ENCODE results near the gene CEP112. TPM values are rescaled to one million over a fixed set of nuclear protein-coding genes. Genes with fewer than 3 reads are reported as not detected.

CEP112 gene
- total and polyA plus RNA-seq, 2 of the 13 experiments (the other 11 are each of a cell fraction or from before 2014, with no cell fraction given), result 1.2 to 3.4 TPM

GRCh38 chr17:65750166-65750565 is 441.8 kb downstream of the CEP112 start (continued):
- no peak for TF ChIP-seq PRDM15 (CRISPR knock-in tag; IDR thresholded peaks at IDR 0.05)

GRCh38 chr17:65749479-65749878 is 442.5 kb downstream of the CEP112 start:
- intact Hi-C loops (cut with micrococcal nuclease; ENCODE audit: unreplicated experiment), result no loop called here
- POLR2A ChIA-PET, result interaction anchor here (1.4 kb wide), 1 partner anchor 36 kb away, joined by 3 read pairs; no protein-coding TSS in a partner anchor
- CTCF ChIA-PET (ENCODE audit: low intra/inter-chr PET ratio, low total read pairs), result no interaction called here

More at GRCh38 chr17:65749479-65749878, 442.5 kb downstream of the CEP112 start:
- WGBS (ENCODE audit: low lambda C conversion rate), result 99% methylated on average over 2 of the region's 2 CpGs
- H3K36me3 ChIP-seq (replicated peaks in 1 of 2; ENCODE audit: control insufficient read depth in 1 of 2, insufficient read depth in 2 of 2, low read length in 2 of 2), result no peaks in the 10 kb centered on the region
- FAIRE-seq (no peak), DNase-seq (ENCODE audit: low spot score) (peak; percentile 65), ATAC-seq (no peak)
- H3K4me3 ChIP-seq (replicated peaks in 1 of 3; ENCODE audit: insufficient read depth in 1 of 3, low read depth in 2 of 3, low read length in 3 of 3), result no peak overlapping the region
- H3K79me2 ChIP-seq (ENCODE audit: insufficient read depth, low read length), result no peaks in the 10 kb centered on the region
- H2AFZ ChIP-seq (ENCODE audit: low read length), result no peak overlapping the region
- no peaks in the 10 kb centered on the region for H3K27me3 ChIP-seq (ENCODE audit: control insufficient read depth in 1 of 2, insufficient read depth in 2 of 2, low read length in 2 of 2)
- no peak overlapping the region for H3K27ac ChIP-seq (ENCODE audit: extremely low read length, insufficient read depth, low read length)
- H3K9me3 ChIP-seq (ENCODE audit: low read length), result no peaks in the 10 kb centered on the region
- TF ChIP-seq EP300 (IDR thresholded peaks at IDR 0.05; ENCODE audit: low read depth in 2 of 2, low read length in 2 of 2) (peak in 1 of 2 experiments; percentile 72; a peak in 2 of 4 replicates), EP300 (CRISPR knock-in tag; IDR thresholded peaks at IDR 0.05; ENCODE audit: borderline replicate concordance) (no peak), ZNF337 (CRISPR knock-in tag; IDR thresholded peaks at IDR 0.05; ENCODE audit: borderline replicate concordance, low read depth) (no peak), FOSL2 (CRISPR knock-in tag; IDR thresholded peaks at IDR 0.05) (peak; percentile 60; the same call in 1 of the 2 replicates), EHMT2 (IDR thresholded peaks at IDR 0.05; ENCODE audit: borderline replicate concordance, low read depth, low read length) (0 out of 2 replicates have a peak, but pooled peaks have one; percentile 3), ZFY (CRISPR knock-in tag; IDR thresholded peaks at IDR 0.05) (no peak), CEBPB (IDR thresholded peaks at IDR 0.05; ENCODE audit: borderline replicate concordance, low read depth, low read length) (peak; percentile 30; the same call in 1 of the 2 replicates)
- no peak overlapping the region for H3K9ac ChIP-seq (ENCODE audit: insufficient read depth, low read depth, low read length)
- H3K4me1 ChIP-seq (ENCODE audit: insufficient read depth, low read length), result peaks cover 44% of the 10 kb centered on the region
- BruUV-seq (replicated peaks), result no TSS peak
- in situ Hi-C loops (cut with HindIII; ENCODE audit: extremely low pct_ligation_motif_present, low pct_unique_long_range_greater_than_20kb), result no loop called here
- H3K4me2 ChIP-seq (ENCODE audit: low read depth, low read length), result no peak overlapping the region
- H4K20me1 ChIP-seq (ENCODE audit: insufficient read depth, low read length), result no peaks in the 10 kb centered on the region

All from HepG2 (cell line).